Ovary (tissue), 3 donors: ENCODE results near the gene ATG2B.

Source experiments
- POLR2A ChIP-seq: fragments of 450-650 bp; IDR thresholded peaks from one replicate; pipeline ENCODE4 v1.6.1; 2017; ENCODE audit warnings: antibody characterized with exemption, mild to moderate bottlenecking, moderate library complexity
- TF ChIP-seq, protein P1 (sequence below), 3 donors: fragments of 450-650 bp in 2 of 3; fragments of 200-600 bp in 1 of 3; IDR thresholded peaks; one replicate each; pipeline versions ENCODE4 v1.5.1 to v1.8.0; 2016 to 2022; ENCODE audit warnings: antibody characterized with exemption in 3 of 3, mild to moderate bottlenecking in 1 of 3
- donor health status: DM: no; HTN: no; CAD: no.

DNA sequence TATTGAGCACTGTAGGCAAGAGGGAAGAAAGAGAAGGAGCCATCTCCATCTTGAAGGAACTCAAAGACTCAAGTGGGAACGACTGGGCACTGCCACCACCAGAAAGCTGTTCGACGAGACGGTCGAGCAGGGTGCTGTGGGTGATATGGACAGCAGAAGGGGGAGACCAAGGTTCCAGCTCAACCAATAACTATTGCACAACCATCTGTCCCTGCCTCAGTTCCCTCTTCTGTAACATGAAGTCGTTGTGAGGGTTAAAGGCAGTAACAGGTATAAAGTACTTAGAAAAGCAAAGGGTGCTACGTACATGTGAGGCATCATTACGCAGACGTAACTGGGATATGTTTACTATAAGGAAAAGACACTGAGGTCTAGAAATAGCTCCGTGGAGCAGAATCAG is 121.0 kb downstream of the ATG2B start:
- TF ChIP-seq, protein P1, sequence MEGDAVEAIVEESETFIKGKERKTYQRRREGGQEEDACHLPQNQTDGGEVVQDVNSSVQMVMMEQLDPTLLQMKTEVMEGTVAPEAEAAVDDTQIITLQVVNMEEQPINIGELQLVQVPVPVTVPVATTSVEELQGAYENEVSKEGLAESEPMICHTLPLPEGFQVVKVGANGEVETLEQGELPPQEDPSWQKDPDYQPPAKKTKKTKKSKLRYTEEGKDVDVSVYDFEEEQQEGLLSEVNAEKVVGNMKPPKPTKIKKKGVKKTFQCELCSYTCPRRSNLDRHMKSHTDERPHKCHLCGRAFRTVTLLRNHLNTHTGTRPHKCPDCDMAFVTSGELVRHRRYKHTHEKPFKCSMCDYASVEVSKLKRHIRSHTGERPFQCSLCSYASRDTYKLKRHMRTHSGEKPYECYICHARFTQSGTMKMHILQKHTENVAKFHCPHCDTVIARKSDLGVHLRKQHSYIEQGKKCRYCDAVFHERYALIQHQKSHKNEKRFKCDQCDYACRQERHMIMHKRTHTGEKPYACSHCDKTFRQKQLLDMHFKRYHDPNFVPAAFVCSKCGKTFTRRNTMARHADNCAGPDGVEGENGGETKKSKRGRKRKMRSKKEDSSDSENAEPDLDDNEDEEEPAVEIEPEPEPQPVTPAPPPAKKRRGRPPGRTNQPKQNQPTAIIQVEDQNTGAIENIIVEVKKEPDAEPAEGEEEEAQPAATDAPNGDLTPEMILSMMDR (IDR thresholded peaks at IDR 0.05): no peak
- no peak for TF ChIP-seq POLR2A
